GM21825 (cell line): ENCODE measurements around the gene KCNA10.

Experiments used
- ATAC-seq: cut with Tn5 transposase; IDR thresholded peaks from one replicate; pipeline ENCODE4 v1.9.1; 2021; ENCODE audit warnings: mild to moderate bottlenecking, moderate library complexity; ENCODE audit not compliant: unreplicated experiment

Gene KCNA10

GRCh38 chr1:110501488-110502132 lies 17.4 kb downstream of the KCNA10 start:
- ATAC-seq: no peak

GRCh38 chr1:110498270-110498669 lies 20.7 kb downstream of the KCNA10 start:
- ATAC-seq: no peak

- no peak for ATAC-seq
These were observed 22.9 kb downstream of the KCNA10 start for GRCh38 chr1:110495926-110496600.

GRCh38 chr1:110494522-110495406 lies 24.2 kb downstream of the KCNA10 start:
- no peak for ATAC-seq

GRCh38 chr1:110494036-110494435 lies 24.9 kb downstream of the KCNA10 start:
- ATAC-seq: no peak

- no peak for ATAC-seq
These were observed 25.8 kb downstream of the KCNA10 start for GRCh38 chr1:110493059-110493699.

GRCh38 chr1:110492573-110492972 lies 26.4 kb downstream of the KCNA10 start:
- no peak for ATAC-seq

GRCh38 chr1:110490791-110491451 lies 28.1 kb downstream of the KCNA10 start:
- ATAC-seq: no peak

- ATAC-seq: no peak
These were observed 28.9 kb downstream of the KCNA10 start for GRCh38 chr1:110489973-110490542.

GRCh38 chr1:110489406-110489805 lies 29.6 kb downstream of the KCNA10 start:
- ATAC-seq: no peak

- no peak for ATAC-seq
These were observed 30.1 kb downstream of the KCNA10 start for GRCh38 chr1:110488867-110489266.

GRCh38 chr1:110488161-110488560 lies 30.8 kb downstream of the KCNA10 start:
- no peak for ATAC-seq

- no peak for ATAC-seq
These were observed 31.2 kb downstream of the KCNA10 start for GRCh38 chr1:110487726-110488125.

- ATAC-seq: no peak
These were observed 33.2 kb downstream of the KCNA10 start for GRCh38 chr1:110485725-110486124.

- no peak for ATAC-seq
These were observed 34.2 kb downstream of the KCNA10 start for GRCh38 chr1:110484801-110485200.

- no peak for ATAC-seq
These were observed 35.7 kb downstream of the KCNA10 start for GRCh38 chr1:110483308-110483685.

GRCh38 chr1:110482662-110483307 lies 36.2 kb downstream of the KCNA10 start:
- ATAC-seq: no peak

- no peak for ATAC-seq
These were observed 36.9 kb downstream of the KCNA10 start for GRCh38 chr1:110481968-110482623.

- no peak for ATAC-seq
These were observed 38.4 kb downstream of the KCNA10 start for GRCh38 chr1:110480356-110481096.
